Prostate gland (tissue), 2 donors: Measurements from ENCODE around the gene CCR6. TPM values are rescaled to one million over a fixed set of nuclear protein-coding genes. Genes with fewer than 3 reads are reported as not detected.
A peak's percentile ranks its signal among the peaks of the same experiment; 100 is the strongest.

ENCODE experiments used
- DNase-seq: peaks from one replicate; pipeline ENCODE4 v3.0.0-alpha.2; 2019; ENCODE audit warnings: low spot score
- H3K27ac ChIP-seq, 2 donors: fragments of 200-600 bp; sonication (generic); 2 replicates each; pipeline ENCODE4 v1.5.1; 2017 to 2019
- H3K27me3 ChIP-seq: fragments of 200-600 bp; sonication (generic); replicated peaks from 2 replicates; pipeline ENCODE4 v1.5.1; 2019; ENCODE audit not compliant: insufficient read depth
- H3K36me3 ChIP-seq, 2 donors: fragments of 200-600 bp; sonication (generic); 1 replicate in 1 of 2; 2 replicates in 1 of 2; pipeline versions ENCODE4 v1.5.1 to v1.8.1; 2017 to 2019
- H3K4me1 ChIP-seq: fragments of 200-600 bp; sonication (generic); replicated peaks from 2 replicates; pipeline ENCODE4 v1.5.1; 2019
- H3K4me3 ChIP-seq, 2 donors: fragments of 200-600 bp; sonication (generic); 2 replicates each; pipeline ENCODE4 v1.5.1; 2017 to 2019
- H3K9me3 ChIP-seq: fragments of 200-600 bp; sonication (generic); 2 replicates; pipeline ENCODE4 v1.5.1; 2017
- CTCF ChIP-seq, 4 experiments: fragments of 200-600 bp in 2 of 4; fragments of 450-650 bp in 2 of 4; sonication (generic) in 2 of 4; IDR thresholded peaks; 1 replicate in 3 of 4; 2 replicates in 1 of 4; pipeline ENCODE4 v1.5.1; 2016 to 2019; ENCODE audit warnings: antibody characterized with exemption in 4 of 4, mild to moderate bottlenecking in 2 of 4, moderate library complexity in 2 of 4
- POLR2A ChIP-seq: fragments of 450-650 bp; IDR thresholded peaks from one replicate; pipeline ENCODE4 v1.6.1; 2016; ENCODE audit warnings: antibody characterized with exemption, mild to moderate bottlenecking
- POLR2AphosphoS5 ChIP-seq: sonication (generic); formaldehyde crosslinking; IDR thresholded peaks from one replicate; pipeline ENCODE4 v1.6.1; 2017; ENCODE audit warnings: antibody characterized with exemption
- WGBS: methylation state at CpG from one replicate; pipeline ENCODE4 v1.1.5; 2018; 5-methylcytosine and 5-hydroxymethylcytosine counted together
- intact Hi-C: fragments of 100-400 bp; cut with DNase I; formaldehyde crosslinking; loops from one replicate; pipeline ENCODE4 v1.14.2; 2022
- total RNA-seq, 2 donors: library from RNA; depleted of rRNA; stranded (reverse); fragments of >200 nt; gene quantifications; one replicate each; pipeline ENCODE4 v1.1.0, GENCODE V29; 2016

The CCR6 gene
- total RNA-seq, 2 donors from 2014 or later: not detected

DNA sequence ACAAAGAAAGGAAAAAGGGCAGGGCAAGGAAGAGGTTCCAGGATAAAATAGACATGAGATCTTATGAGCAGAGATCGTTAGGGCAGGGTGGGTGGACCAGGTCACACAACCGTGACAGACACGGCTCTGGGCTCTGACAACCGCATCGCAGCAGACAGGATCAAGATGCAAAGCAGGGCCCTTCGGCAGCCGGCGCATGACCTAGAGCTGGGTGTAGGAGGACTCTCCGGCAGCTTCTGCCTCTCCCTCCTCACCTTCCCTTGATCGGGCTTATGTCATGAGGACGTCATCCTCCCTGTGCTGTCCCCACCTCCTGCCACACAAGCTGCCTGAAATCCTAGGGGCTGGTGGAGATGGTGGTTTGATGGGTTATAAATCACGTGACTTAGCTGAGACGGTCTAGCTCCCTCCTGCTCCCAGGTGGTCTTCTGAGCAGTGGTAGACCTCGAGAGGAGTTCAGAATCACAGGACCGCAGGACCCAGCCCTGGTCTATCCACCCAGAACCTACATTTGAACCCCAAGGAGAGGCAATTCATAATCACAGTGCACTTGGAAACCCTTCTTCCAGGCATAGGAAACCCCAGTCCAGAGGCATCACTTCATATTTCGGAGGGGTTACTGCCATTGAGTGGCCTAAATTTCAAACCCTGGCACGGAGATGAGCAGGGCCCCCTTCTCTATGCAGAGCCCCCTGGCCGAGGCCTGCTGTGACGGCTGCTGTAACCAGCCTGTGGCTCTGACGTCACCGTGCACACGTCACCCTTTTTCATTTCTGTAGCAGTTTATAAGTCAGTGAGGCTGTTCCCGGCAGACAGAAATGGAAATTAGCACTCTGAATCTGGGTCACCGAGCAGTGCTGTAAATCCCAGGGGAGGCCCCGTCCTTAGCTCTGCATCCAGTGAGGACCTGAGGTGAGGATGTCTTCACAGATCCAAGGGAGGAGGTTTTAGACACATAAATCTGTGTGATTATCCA lies 8.7 kb upstream of the CCR6 start:
- TF ChIP-seq CTCF (IDR thresholded peaks at IDR 0.05): no peak
- TF ChIP-seq POLR2A: no peak
- no peak for TF ChIP-seq POLR2AphosphoS5
- Histone ChIP-seq H3K36me3 (no peaks in the 10 kb centered on the region), H3K9me3 (no peaks in the 10 kb centered on the region), H3K27me3 (no peaks in the 10 kb centered on the region), H3K27ac (no peak overlapping the region), H3K4me3 (no peak overlapping the region), H3K4me1 (no peaks in the 10 kb centered on the region)
- 74% methylated on average over 25 of the region's 25 CpGs for WGBS
- intact Hi-C loops: no loop called here
- no peak for DNase-seq

DNA sequence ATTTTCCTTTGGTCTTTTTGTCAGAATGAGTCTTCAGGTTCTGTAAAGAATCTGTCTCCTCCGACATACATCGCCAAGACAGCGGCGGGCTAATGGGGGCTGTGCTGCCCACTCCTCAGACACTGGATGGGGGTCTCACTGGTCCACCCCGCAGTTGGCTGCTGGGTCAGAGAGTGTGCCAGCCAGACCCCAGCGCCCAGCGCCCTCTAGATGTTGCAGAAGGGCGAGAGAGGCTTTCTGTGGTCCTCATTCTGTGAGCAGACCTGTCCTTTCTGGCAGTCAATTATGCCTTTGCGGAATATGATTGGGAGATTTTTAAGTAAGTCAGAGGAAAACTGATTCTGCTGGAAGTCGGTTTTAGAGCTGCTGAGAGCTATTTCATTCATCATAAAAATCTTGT lies 7.8 kb upstream of the CCR6 start:
- H3K36me3 ChIP-seq: no peaks in the 10 kb centered on the region
- H3K9me3 ChIP-seq: no peaks in the 10 kb centered on the region
- no peaks in the 10 kb centered on the region for H3K4me1 ChIP-seq
- 82% methylated on average over 10 of the region's 10 CpGs for WGBS
- no peak for DNase-seq
- no peak for TF ChIP-seq POLR2A
- no peak for TF ChIP-seq POLR2AphosphoS5
- no peak for TF ChIP-seq CTCF (IDR thresholded peaks at IDR 0.05)
- no peak overlapping the region for H3K4me3 ChIP-seq
- intact Hi-C loops: no loop called here
- H3K27ac ChIP-seq: no peak overlapping the region
- H3K27me3 ChIP-seq: no peaks in the 10 kb centered on the region

- TF ChIP-seq POLR2AphosphoS5 (peak; percentile 24), POLR2A (no peak)
- 49% methylated on average over 25 of the region's 25 CpGs for whole genome bisulfite sequencing
- H3K36me3 ChIP-seq: no peaks in the 10 kb centered on the region
- H3K9me3 ChIP-seq: no peaks in the 10 kb centered on the region
- no peaks in the 10 kb centered on the region for H3K4me1 ChIP-seq
- no peak overlapping the region for H3K4me3 ChIP-seq
- H3K27me3 ChIP-seq: no peaks in the 10 kb centered on the region
- no peak for DNase-seq
- intact Hi-C loops: no loop called here
- no peak overlapping the region for H3K27ac ChIP-seq
These were observed 6.6 kb upstream of the CCR6 start for GRCh38 chr6:167116109-167116837.

- no peak for TF ChIP-seq POLR2AphosphoS5
- TF ChIP-seq POLR2A: no peak
- TF ChIP-seq CTCF (IDR thresholded peaks at IDR 0.05): no peak
- H3K4me1 ChIP-seq: no peaks in the 10 kb centered on the region
- WGBS: 89% methylated on average over 14 of the region's 14 CpGs
- no peaks in the 10 kb centered on the region for H3K27me3 ChIP-seq
- no peak for DNase-seq
- no peak overlapping the region for H3K27ac ChIP-seq
- no peak overlapping the region for H3K4me3 ChIP-seq
- intact Hi-C loops: no loop called here
- H3K36me3 ChIP-seq: no peaks in the 10 kb centered on the region
- H3K9me3 ChIP-seq: no peaks in the 10 kb centered on the region
These were observed 6.1 kb upstream of the CCR6 start for GRCh38 chr6:167116838-167117228.

DNA sequence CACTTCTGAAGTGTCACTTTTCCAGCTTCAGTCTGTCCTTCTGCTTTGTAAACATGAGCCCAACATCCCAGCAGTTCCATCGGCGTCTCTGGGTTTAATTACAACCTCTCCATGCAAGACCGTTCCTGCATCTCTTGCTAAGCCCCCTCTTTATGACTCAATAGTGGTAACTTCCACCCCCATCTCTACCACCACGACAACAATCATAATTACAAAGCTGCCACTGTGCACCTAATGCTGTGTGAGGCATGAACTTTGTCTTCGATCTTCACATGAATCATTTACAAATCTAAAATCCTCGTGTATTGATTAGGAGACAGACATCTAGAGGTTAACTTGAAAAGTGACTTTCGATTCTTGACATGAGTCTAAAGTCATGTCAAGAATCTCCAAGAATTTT lies 4.9 kb upstream of the CCR6 start:
- no peak for TF ChIP-seq POLR2A
- no peak for TF ChIP-seq CTCF (IDR thresholded peaks at IDR 0.05)
- no peak for TF ChIP-seq POLR2AphosphoS5
- WGBS: 74% methylated on average over 7 of the region's 7 CpGs
- Histone ChIP-seq H3K27me3 (no peaks in the 10 kb centered on the region), H3K27ac (no peak overlapping the region), H3K4me3 (no peak overlapping the region), H3K9me3 (no peaks in the 10 kb centered on the region), H3K36me3 (no peaks in the 10 kb centered on the region), H3K4me1 (no peaks in the 10 kb centered on the region)
- DNase-seq: no peak
- intact Hi-C loops: no loop called here
